Measurements from ENCODE around the gene TRMU. TPM values are rescaled to one million over a fixed set of nuclear protein-coding genes. Genes with fewer than 3 reads are reported as not detected.

The TRMU gene
- total RNA-seq, 1 donor from 2014 or later = 27.3 TPM

- Mint-ChIP-seq H3K27me3 (ENCODE audit: low read depth) (no peaks in the 10 kb centered on the region), H3K4me3 (ENCODE audit: unreplicated experiment) (no peak overlapping the region), H3K4me1 (ENCODE audit: low read depth) (peaks cover 4% of the 10 kb centered on the region), H3K9me3 (ENCODE audit: low read depth) (no peaks in the 10 kb centered on the region), H3K36me3 (ENCODE audit: low read depth) (peaks cover 5% of the 10 kb centered on the region), H3K27ac (ENCODE audit: unreplicated experiment) (no peak overlapping the region)
- DNase-seq (ENCODE audit: low spot score) = no peak
- TF ChIP-seq CTCF (IDR thresholded peaks at IDR 0.05) = no peak
Observed at GRCh38 chr22:46406349-46406748, 70.8 kb downstream of the TRMU start.

DNA sequence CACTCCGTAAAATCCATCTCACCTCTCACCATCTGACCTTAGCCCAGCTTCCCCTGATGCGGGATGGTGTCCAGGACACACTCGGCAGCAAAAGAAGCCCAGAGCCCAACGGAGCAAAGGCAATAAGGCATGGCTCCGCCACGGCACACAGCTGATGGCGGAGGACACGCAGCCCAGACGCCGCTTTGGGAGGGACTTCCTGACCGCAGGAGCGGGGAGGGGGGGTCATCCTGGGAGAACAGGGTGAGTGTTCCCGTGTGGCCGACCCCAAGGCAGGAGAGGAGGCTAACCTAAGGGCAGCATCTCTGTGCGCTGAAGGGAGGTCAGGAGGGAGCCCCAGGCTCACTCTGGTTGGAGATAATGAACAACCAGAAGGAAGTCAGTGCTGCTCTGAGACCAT is 71.3 kb downstream of the TRMU start:
- Mint-ChIP-seq H3K9me3 (ENCODE audit: low read depth) (no peaks in the 10 kb centered on the region), H3K36me3 (ENCODE audit: low read depth) (peaks cover 5% of the 10 kb centered on the region), H3K27me3 (ENCODE audit: low read depth) (no peaks in the 10 kb centered on the region), H3K4me1 (ENCODE audit: low read depth) (peaks cover 4% of the 10 kb centered on the region), H3K4me3 (ENCODE audit: unreplicated experiment) (no peak overlapping the region), H3K27ac (ENCODE audit: unreplicated experiment) (no peak overlapping the region)
- no peak for DNase-seq (ENCODE audit: low spot score)
- TF ChIP-seq CTCF (IDR thresholded peaks at IDR 0.05) = no peak

Other genes with a start within 250 kb of the TRMU start
- 16.0 to 19.2 TPM (median 17.8 TPM) in 3 replicates for gene PPARA, start 185.2 kb upstream of the TRMU start, total RNA-seq
- gene CDPF1, start 85.4 kb upstream of the TRMU start, total RNA-seq = 7.7 to 11.2 TPM (median 9.9 TPM) in 3 replicates
- 0.05 to 0.08 TPM (median 0.07 TPM) in 3 replicates for gene PKDREJ, start 72.4 kb upstream of the TRMU start, total RNA-seq
- 13.8 to 19.6 TPM (median 16.5 TPM) in 3 replicates for gene TTC38, start 67.7 kb upstream of the TRMU start, total RNA-seq
- gene GTSE1, start 38.8 kb upstream of the TRMU start, total RNA-seq = 7.2 to 8.2 TPM (median 7.3 TPM) in 3 replicates
- gene CELSR1, start 201.9 kb downstream of the TRMU start, total RNA-seq = 27.9 to 42.7 TPM (median 29.8 TPM) in 3 replicates